H4 (cell line): ENCODE data around the gene BMPR2. TPM values are rescaled to one million over a fixed set of nuclear protein-coding genes. Genes with fewer than 3 reads are reported as not detected.
"Not testable (repeated sequence)": the region's sequence is repeated elsewhere in the genome, so short reads cannot be mapped to it uniquely, and the experiment has no call there.

Experiments
- DNase-seq: peaks from one replicate; pipeline ENCODE4 v3.0.0-alpha.2; 2015; ENCODE audit warnings: low spot score
- total RNA-seq: library from RNA; depleted of rRNA; stranded (reverse); fragments of >200 nt; shearing (Covaris generic); gene quantifications from 2 replicates; pipeline ENCODE4 v1.2.3, GENCODE V29; 2014

BMPR2 gene
- total RNA-seq, 1 experiment from 2014 or later = 13.3 TPM

- DNase-seq = no peak
Measured at GRCh38 chr2:202382684-202383083, 6.6 kb downstream of the BMPR2 start.

- DNase-seq = not testable (repeated sequence)
Measured at GRCh38 chr2:202386495-202386894, 10.4 kb downstream of the BMPR2 start.

- DNase-seq = no peak
Measured at GRCh38 chr2:202387608-202388342, 11.6 kb downstream of the BMPR2 start.

GRCh38 chr2:202400941-202401340 lies 24.8 kb downstream of the BMPR2 start:
- DNase-seq = no peak

- no peak for DNase-seq
Measured at GRCh38 chr2:202405798-202406197, 29.7 kb downstream of the BMPR2 start.

- DNase-seq = no peak
Measured at GRCh38 chr2:202406445-202406978, 30.4 kb downstream of the BMPR2 start.

- no peak for DNase-seq
Measured at GRCh38 chr2:202408546-202409140, 32.5 kb downstream of the BMPR2 start.

GRCh38 chr2:202410092-202410491 lies 34.0 kb downstream of the BMPR2 start:
- no peak for DNase-seq

- DNase-seq = no peak
Measured at GRCh38 chr2:202411097-202411496, 35.0 kb downstream of the BMPR2 start.

- no peak for DNase-seq
Measured at GRCh38 chr2:202418027-202418426, 41.9 kb downstream of the BMPR2 start.

- DNase-seq = no peak
Measured at GRCh38 chr2:202418511-202418910, 42.4 kb downstream of the BMPR2 start.

GRCh38 chr2:202423139-202423538 lies 47.0 kb downstream of the BMPR2 start:
- DNase-seq = no peak

GRCh38 chr2:202425036-202425435 lies 48.9 kb downstream of the BMPR2 start:
- no peak for DNase-seq

- DNase-seq = no peak
Measured at GRCh38 chr2:202426751-202427150, 50.6 kb downstream of the BMPR2 start.

- no peak for DNase-seq
Measured at GRCh38 chr2:202429164-202429980, 53.2 kb downstream of the BMPR2 start.

- DNase-seq = no peak
Measured at GRCh38 chr2:202432776-202433175, 56.6 kb downstream of the BMPR2 start.

GRCh38 chr2:202434472-202434871 lies 58.3 kb downstream of the BMPR2 start:
- DNase-seq = no peak

GRCh38 chr2:202436626-202437025 lies 60.5 kb downstream of the BMPR2 start:
- DNase-seq = no peak

GRCh38 chr2:202440117-202440516 lies 64.0 kb downstream of the BMPR2 start:
- DNase-seq = not testable (repeated sequence)

GRCh38 chr2:202442882-202443281 lies 66.8 kb downstream of the BMPR2 start:
- no peak for DNase-seq

GRCh38 chr2:202444000-202444399 lies 67.9 kb downstream of the BMPR2 start:
- no peak for DNase-seq

- no peak for DNase-seq
Measured at GRCh38 chr2:202449344-202449743, 73.2 kb downstream of the BMPR2 start.
